Muscle layer of duodenum (tissue), 2 donors: ENCODE measurements around the gene STMN3.
A peak's percentile ranks its signal among the peaks of the same experiment; 100 is the strongest.

ENCODE experiments used
- H3K27ac ChIP-seq: one replicate; pipeline ENCODE4 v1.7.0; 2013; ENCODE audit warnings: mild to moderate bottlenecking, low read length
- H3K27me3 ChIP-seq: one replicate; pipeline ENCODE4 v1.7.0; 2013; ENCODE audit warnings: low read depth, mild to moderate bottlenecking, control low read depth, low read length
- H3K36me3 ChIP-seq, 2 donors: one replicate each; pipeline ENCODE4 v1.7.0; 2013; ENCODE audit warnings: low read length in 2 of 2, control low read depth in 1 of 2, mild to moderate bottlenecking in 1 of 2; ENCODE audit not compliant: insufficient read depth in 2 of 2, control insufficient read depth in 1 of 2
- H3K4me1 ChIP-seq, 2 donors: one replicate each; pipeline ENCODE4 v1.7.0; 2013; ENCODE audit warnings: low read length in 2 of 2, mild to moderate bottlenecking in 2 of 2, control low read depth in 1 of 2, moderate library complexity in 1 of 2; ENCODE audit not compliant: insufficient read depth in 2 of 2, control insufficient read depth in 1 of 2
- H3K4me3 ChIP-seq, 2 donors: one replicate each; pipeline ENCODE4 v1.7.0; 2013; ENCODE audit warnings: low read length in 2 of 2, low read depth in 1 of 2, mild to moderate bottlenecking in 1 of 2
- H3K9me3 ChIP-seq, 2 donors: one replicate each; pipeline ENCODE4 v1.7.0; 2013; ENCODE audit warnings: low read length in 2 of 2, control low read depth in 1 of 2, mild to moderate bottlenecking in 1 of 2; ENCODE audit not compliant: control insufficient read depth in 1 of 2
- donor health status: healthy.

STMN3 gene

DNA sequence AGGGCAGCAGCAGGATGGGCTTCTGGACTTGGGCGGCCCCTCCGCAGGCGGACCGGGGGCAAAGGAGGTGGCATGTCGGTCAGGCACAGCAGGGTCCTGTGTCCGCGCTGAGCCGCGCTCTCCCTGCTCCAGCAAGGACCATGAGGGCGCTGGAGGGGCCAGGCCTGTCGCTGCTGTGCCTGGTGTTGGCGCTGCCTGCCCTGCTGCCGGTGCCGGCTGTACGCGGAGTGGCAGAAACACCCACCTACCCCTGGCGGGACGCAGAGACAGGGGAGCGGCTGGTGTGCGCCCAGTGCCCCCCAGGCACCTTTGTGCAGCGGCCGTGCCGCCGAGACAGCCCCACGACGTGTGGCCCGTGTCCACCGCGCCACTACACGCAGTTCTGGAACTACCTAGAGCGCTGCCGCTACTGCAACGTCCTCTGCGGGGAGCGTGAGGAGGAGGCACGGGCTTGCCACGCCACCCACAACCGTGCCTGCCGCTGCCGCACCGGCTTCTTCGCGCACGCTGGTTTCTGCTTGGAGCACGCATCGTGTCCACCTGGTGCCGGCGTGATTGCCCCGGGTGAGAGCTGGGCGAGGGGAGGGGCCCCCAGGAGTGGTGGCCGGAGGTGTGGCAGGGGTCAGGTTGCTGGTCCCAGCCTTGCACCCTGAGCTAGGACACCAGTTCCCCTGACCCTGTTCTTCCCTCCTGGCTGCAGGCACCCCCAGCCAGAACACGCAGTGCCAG lies 43.6 kb upstream of the STMN3 start, which contains the start of gene TNFRSF6B:
Gene TNFRSF6B (plus strand): TSS at position 25 of the 729 bp plus-strand sequence. CDS start 116 bp downstream, at position 141.
- H3K4me3 ChIP-seq = peak within 1 kb of the TSS in 1 of 2 donors; percentile 35
- no peaks in the 10 kb centered on the region for H3K9me3 ChIP-seq
- no peaks in the 10 kb centered on the region for H3K27me3 ChIP-seq
- H3K27ac ChIP-seq = no peak within 1 kb of the TSS
- H3K4me1 ChIP-seq = peaks cover 0 to 18% of the 10 kb centered on the region in 2 donors
- H3K36me3 ChIP-seq = peaks cover 0 to 18% of the 10 kb centered on the region in 2 donors

DNA sequence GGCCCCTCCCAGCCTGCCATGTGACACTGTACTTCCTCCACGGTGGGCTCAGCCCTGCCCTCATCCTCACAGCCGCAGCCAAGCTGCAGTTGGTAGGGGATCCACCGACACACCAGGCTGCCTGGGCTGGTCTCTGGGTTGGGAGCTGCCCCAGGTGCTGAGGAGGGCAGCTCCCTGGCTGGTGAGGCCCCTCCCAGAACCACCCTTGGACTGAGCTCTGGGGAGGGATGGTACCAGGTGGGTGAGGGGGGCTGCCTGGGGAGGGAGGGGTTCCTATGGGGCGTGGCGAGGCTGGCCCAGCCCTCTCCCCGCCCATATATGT lies 43.0 kb upstream of the STMN3 start:
- no peaks in the 10 kb centered on the region for H3K9me3 ChIP-seq
- no peaks in the 10 kb centered on the region for H3K27me3 ChIP-seq
- peak overlapping the region in 1 of 2 donors; percentile 35 for H3K4me3 ChIP-seq
- peaks cover 0 to 18% of the 10 kb centered on the region in 2 donors for H3K36me3 ChIP-seq
- H3K27ac ChIP-seq = no peak overlapping the region
- H3K4me1 ChIP-seq = peaks cover 0 to 18% of the 10 kb centered on the region in 2 donors

DNA sequence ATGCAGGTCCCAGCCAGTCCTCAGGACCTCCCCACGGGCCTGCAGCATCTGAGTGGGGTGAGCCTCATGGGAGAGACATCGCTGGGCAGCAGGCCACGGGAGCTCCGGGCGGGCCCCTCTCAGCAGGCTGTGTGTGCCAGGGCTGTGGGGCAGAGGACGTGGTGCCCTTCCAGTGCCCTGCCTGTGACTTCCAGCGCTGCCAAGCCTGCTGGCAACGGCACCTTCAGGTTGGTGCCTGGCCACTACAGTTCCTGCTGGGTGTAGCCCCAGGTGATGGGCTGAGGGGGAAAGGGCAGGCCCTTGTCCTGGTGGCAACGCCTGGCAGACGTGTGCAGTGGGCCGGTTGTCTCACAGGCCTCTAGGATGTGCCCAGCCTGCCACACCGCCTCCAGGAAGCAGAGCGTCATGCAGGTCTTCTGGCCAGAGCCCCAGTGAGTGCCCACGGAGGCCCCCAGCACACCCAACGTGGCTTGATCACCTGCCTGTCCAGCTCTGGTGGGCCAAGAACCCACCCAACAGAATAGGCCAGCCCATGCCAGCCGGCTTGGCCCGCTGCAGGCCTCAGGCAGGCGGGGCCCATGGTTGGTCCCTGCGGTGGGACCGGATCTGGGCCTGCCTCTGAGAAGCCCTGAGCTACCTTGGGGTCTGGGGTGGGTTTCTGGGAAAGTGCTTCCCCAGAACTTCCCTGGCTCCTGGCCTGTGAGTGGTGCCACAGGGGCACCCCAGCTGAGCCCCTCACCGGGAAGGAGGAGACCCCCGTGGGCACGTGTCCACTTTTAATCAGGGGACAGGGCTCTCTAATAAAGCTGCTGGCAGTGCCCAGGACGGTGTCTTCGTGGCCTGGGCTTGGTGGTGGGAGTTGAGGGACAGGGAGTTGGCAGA lies 42.4 kb upstream of the STMN3 start:
- Histone ChIP-seq H3K4me3 (no peak overlapping the region), H3K4me1 (peaks cover 0 to 18% of the 10 kb centered on the region in 2 donors), H3K27ac (no peak overlapping the region), H3K9me3 (no peaks in the 10 kb centered on the region), H3K36me3 (peaks cover 0 to 18% of the 10 kb centered on the region in 2 donors), H3K27me3 (no peaks in the 10 kb centered on the region)

DNA sequence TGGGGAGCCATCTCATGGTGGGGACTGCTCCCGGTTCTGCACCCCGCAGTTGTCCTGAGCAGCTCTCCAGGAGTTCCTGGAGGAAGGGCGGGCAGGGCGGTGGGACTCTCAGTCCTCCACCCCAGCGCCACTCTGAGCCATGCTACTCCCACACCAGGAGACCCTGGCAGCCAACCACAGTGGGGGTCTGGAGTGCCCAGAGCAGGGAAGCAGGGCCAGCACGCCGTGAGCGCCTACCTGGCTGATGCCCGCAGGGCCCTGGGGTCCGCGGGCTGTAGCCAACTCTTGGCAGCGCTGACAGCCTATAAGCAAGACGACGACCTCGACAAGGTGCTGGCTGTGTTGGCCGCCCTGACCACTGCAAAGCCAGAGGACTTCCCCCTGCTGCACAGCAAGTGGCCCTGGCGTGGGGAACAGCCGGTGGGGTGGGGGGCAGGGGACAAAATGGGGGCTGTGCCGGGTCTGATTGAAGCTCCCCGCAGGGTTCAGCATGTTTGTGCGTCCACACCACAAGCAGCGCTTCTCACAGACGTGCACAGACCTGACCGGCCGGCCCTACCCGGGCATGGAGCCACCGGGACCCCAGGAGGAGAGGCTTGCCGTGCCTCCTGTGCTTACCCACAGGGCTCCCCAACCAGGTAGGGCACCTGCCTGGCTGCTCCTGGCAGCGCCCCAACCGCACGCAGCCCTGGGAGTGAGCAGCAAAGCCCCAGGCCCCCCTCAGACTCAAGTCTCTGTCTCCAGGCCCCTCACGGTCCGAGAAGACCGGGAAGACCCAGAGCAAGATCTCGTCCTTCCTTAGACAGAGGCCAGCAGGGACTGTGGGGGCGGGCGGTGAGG lies 41.6 kb upstream of the STMN3 start:
- H3K4me1 ChIP-seq = peaks cover 0 to 18% of the 10 kb centered on the region in 2 donors
- no peak overlapping the region for H3K27ac ChIP-seq
- no peaks in the 10 kb centered on the region for H3K27me3 ChIP-seq
- no peak overlapping the region for H3K4me3 ChIP-seq
- H3K9me3 ChIP-seq = no peaks in the 10 kb centered on the region
- H3K36me3 ChIP-seq = peaks cover 0 to 18% of the 10 kb centered on the region in 2 donors

DNA sequence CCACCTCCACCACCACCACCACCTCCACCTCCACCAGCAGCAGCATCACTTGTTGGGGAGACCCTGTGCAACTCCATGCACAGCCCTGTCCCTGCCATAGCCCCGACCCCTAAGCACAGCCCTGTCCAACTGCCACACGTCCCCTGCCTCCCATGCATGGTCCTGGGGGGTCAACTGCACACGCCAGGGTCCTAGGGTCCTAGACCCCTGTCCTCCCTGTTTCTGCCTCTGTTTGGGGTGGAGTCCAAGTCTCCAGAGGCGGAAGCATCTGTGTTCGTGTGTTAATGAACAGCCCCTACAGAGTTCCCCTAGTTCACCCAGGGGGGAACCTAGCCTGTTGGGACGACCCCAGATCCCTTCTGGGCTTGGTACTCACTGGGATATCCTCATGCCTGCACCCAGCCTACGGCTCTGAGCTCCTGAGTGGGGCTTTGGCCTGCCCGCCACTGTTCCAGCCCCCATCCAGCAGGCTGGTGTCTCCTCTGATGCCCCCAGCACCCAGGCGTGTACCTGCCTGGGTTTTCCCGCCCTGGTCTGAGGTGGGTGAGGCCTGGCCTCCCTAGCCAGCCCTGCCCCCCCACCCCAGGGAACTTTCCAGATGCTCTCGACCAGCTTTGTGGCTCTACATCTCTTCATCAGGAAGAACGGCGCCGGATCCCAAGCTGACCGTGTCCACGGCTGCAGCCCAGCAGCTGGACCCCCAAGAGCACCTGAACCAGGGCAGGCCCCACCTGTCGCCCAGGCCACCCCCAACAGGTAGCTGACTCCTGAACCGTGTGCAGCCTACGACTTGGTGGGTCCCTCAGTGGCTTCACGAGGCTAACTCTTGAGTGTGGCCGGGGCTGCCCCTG lies 40.7 kb upstream of the STMN3 start:
- H3K27ac ChIP-seq = no peak overlapping the region
- H3K9me3 ChIP-seq = no peaks in the 10 kb centered on the region
- no peaks in the 10 kb centered on the region for H3K27me3 ChIP-seq
- H3K36me3 ChIP-seq = peaks cover 0 to 18% of the 10 kb centered on the region in 2 donors
- H3K4me3 ChIP-seq = no peak overlapping the region
- peaks cover 0 to 18% of the 10 kb centered on the region in 2 donors for H3K4me1 ChIP-seq

DNA sequence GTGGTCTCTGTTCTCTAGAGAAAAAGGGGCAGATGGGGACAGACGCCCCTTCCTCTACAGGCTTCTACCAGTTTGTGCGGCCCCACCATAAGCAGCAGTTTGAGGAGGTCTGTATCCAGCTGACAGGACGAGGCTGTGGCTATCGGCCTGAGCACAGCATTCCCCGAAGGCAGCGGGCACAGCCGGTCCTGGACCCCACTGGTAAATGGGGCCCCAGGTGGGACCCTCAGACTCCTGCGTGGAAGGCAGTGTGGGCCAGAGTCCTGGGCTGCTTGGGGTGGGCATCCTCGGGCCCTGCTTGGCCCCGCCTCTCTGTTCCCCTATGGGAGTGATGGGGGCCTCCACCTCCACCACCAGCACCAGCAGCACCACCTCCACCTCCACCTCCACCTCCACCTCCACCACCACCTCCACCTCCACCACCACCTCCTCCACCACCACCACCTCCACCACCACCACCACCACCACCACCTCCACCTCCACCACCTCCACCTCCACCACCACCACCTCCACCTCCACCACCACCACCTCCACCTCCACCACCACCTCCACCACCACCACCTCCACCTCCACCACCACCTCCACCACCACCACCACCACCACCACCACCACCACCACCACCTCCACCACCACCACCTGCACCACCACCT lies 40.0 kb upstream of the STMN3 start:
- Histone ChIP-seq H3K27ac (no peak overlapping the region), H3K9me3 (no peaks in the 10 kb centered on the region), H3K27me3 (no peaks in the 10 kb centered on the region), H3K4me3 (no peak overlapping the region), H3K36me3 (peaks cover 0 to 18% of the 10 kb centered on the region in 2 donors), H3K4me1 (peaks cover 0 to 13% of the 10 kb centered on the region in 2 donors)

DNA sequence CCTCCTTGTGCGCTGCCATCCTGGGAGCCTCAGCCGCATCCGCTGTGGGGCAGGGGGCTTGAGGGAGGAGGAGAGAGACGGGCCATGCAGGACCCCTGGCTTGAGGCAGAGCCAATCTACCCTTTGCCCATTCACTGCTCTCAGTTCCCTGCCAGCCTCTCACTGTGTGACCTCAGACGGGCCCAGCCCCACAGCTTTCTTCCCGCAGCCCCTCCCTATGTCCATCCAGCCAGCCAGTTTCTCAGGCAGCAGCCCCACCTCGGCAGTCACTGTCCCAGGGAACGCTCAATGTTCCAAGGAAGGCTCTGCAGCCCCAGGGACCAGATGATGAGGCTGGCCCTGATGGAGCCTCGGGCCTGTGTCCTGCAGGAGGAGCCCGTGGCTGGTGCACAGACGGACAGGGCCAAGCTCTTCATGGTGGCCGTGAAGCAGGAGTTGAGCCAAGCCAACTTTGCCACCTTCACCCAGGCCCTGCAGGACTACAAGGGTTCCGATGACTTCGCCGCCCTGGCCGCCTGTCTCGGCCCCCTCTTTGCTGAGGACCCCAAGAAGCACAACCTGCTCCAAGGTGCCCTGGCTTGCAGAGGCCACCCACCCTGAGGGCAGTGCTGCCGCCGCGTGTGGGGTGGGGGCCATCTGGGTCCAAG lies 39.3 kb upstream of the STMN3 start:
- H3K4me3 ChIP-seq = no peak overlapping the region
- no peak overlapping the region for H3K27ac ChIP-seq
- peaks cover 0 to 18% of the 10 kb centered on the region in 2 donors for H3K36me3 ChIP-seq
- peaks cover 0 to 12% of the 10 kb centered on the region in 2 donors for H3K4me1 ChIP-seq
- H3K9me3 ChIP-seq = no peaks in the 10 kb centered on the region
- no peaks in the 10 kb centered on the region for H3K27me3 ChIP-seq

DNA sequence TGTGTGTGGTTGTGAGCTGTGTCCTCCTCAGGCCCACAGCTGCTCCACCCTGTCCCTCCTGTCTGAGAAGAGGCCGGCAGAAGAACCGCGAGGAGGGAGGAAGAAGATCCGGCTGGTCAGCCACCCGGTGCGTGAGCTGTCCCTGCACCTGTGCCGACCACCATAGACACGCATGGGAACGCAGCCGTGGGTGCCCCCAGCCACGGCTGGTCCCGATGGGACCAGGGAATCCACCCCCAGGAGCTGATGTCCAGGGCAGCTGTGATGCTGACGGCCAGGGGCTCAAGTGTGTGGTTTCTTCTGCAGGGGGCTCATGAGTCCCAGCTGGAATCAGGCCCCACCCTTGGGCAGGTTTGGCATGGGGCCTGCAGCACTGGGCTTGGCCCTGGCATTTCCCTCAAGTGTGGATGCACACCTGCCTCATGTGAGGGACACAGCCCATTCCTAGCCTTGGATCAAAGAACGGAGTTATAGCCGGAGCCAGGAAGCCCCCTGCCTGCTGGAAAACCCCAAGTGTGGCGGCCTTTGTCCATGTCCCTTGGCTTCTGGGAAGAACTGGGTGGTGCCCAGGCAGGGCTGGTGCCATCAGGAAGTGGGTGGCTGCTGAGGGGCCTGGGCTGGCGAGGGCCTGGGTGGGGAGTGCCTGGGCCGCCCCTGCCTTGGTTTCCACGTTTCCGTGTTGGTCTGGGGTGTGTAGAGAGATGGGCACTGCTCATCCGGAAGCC lies 38.6 kb upstream of the STMN3 start:
- Histone ChIP-seq H3K27me3 (no peaks in the 10 kb centered on the region), H3K4me1 (peaks cover 0 to 11% of the 10 kb centered on the region in 2 donors), H3K36me3 (peaks cover 0 to 18% of the 10 kb centered on the region in 2 donors), H3K4me3 (no peak overlapping the region), H3K9me3 (no peaks in the 10 kb centered on the region), H3K27ac (no peak overlapping the region)

DNA sequence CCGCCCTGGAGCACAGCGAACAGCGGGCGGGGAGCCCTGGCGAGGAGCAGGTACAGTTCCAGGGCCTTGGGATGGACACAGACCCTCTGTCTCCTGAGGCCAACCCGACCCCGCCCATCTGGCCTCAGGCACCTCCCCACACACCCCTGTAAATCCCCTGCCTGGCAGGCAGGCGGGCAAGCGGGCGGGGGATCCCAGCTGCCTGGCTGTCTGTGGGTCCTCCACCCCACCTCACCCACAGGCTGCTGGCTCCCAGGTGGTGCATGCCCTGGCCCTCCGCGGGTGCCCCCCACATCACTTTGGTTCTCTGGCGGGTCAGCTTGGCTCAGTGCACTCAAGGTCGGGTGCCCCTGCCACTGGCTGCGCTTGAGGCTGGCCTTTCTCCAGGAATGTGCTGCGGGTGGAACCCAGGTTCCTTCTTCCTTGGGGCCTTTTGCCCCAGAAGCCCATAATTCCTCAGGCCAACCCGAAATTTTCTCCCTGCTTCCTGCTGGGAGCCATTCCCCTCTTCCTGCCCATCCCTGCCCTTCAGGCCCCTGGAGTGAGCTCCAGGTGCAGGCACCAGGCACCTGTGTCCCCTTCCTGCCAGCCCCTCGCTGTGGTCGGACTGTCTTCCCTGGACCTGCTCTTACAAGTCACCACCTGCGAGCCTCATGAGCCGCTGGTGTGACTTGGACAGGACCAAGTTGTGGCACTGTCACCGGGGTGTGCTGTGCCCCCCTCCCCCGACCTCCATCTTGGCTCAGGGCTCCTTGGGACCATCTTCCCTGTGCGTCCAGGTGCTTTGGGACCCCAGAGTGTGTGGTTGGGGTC lies 37.9 kb upstream of the STMN3 start:
- H3K27ac ChIP-seq = no peak overlapping the region
- H3K9me3 ChIP-seq = no peaks in the 10 kb centered on the region
- peaks cover 0 to 15% of the 10 kb centered on the region in 2 donors for H3K4me1 ChIP-seq
- peaks cover 0 to 18% of the 10 kb centered on the region in 2 donors for H3K36me3 ChIP-seq
- no peak overlapping the region for H3K4me3 ChIP-seq
- H3K27me3 ChIP-seq = no peaks in the 10 kb centered on the region
